NCI-H82 treated with DMSO at 0.1 percent for 48 hours (cell line): Measurements from ENCODE around the gene DGKB.

ENCODE experiments used
- DNase-seq: peaks from one replicate; lab custom pipeline; 2025; ENCODE audit not compliant: unreplicated experiment; lab: John Stamatoyannopoulos, UW

Gene DGKB

DNA sequence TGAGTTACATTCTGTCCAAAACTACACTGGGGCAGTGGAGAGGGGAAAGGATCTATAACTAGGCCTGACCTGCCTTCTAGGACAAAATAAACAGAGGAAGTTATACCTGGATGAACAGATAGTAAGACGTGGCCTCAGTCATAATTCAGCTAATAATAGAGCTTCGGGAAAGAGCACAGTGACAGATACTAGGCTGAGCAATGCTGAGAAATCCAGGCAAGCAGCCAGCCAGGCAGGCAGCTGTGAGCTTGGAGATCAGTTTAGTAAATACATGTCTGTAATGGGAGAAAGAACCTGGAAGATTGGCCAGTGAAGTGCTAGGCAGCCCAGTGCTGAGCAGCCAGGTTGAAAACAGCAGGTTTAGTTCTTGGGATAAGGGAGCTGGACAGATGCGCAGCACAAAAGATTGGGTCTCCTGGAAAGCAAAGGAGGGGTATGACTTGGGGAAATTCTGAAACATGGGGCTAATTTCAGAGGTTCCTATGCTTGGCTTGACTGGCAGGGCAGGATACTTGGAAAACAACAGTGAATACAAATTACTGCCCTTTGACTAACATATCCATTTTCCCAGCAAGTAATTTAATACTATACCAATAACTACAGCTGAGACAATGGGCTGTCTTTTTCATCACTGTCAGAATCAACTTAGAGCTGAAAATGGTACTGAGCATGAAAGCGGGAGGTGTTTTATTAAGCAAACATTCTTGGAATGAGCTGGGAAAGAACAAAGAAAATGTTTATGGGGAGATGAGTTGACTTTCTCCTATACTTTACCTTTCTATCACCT lies 140.8 kb downstream of the DGKB start:
- DNase-seq: no peak

DNA sequence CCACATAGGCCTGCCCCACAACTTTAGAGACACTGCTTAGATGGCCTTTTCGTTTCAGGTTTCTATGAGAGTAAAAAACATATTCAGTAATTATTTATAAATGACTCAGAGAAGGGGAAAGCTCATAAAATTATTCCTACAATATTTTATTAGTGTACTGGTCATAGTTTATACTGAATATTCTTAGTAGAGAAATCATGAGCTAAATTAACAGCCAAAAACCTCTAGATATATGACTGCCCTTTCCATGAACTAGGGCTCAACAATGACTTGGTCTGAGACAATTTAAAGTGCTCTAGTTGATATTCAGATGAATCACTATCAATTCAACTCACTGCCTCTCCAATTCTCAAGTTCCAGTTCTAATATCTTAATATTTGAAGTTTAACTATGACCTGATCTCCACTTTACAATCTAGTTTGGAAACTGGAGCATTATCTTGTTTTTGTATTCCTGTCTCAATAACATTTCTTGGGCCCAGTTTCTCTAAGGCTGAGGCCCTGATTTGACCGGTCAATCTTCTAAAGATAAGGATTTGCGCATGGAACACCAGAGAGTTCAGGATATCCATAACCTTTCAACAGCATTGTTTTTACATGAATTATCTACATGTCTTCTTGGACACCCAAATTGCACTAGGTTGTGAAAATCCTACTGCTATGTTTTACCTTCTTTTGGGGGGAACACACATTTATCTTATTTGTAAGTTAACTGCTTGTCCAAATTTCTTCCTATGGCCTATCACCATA lies 141.6 kb downstream of the DGKB start:
- no peak for DNase-seq

DNA sequence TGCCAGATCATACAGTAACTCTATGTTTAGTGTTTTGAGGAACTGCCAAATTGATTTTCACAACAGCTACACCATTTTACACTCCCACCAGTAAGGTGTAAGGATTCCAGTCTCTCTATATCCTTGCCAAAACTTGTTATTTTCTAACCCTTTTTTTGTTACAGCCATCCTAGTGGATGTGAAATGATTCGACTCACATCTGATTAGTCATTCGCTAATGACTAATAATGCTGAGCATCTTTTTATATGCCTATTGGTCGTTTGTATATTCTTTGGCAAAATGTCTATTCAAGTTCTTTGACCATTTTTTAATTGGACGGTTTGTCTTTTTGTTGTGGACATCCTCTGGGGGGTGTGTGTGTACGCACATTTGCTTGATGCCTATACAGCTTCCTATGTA lies 142.8 kb downstream of the DGKB start:
- DNase-seq: no peak

DNA sequence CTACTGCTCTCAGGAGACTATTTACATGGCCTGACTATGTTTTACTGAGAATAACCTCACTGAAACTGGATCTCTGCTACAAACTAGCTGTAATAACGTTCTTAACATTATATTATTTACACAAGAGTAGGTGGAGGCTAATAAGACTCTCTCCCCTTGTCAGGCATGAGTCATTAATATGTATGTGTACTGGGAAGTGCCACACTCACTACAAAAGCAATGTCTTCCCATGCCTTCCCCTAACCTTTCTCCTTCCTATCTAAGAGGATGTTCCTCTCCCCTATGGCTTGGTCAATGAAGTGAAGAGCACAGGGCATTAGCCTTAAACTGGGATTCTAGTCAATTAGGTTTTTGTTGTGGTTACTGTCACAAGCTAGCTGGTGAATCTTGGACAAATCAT lies 147.9 kb downstream of the DGKB start:
- DNase-seq: no peak

DNA sequence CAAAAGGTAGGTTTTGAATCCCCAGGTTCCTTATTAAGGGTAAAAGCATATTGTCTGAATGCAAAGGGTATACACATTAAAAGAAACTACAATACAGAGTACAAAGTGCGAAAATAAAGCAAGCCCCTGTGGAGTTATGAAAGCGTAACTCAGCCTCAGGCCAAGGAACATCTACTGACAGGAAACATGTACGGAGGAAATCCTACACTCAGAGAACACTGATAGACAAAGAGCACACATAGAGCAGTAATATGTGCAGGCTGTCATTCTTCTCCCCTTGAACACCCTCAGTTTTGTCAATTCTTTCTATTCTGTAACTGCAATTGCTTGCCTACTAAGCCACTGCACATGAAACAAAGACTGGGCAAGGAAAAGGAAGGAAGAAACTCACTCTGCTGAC lies 150.2 kb downstream of the DGKB start:
- no peak for DNase-seq

DNA sequence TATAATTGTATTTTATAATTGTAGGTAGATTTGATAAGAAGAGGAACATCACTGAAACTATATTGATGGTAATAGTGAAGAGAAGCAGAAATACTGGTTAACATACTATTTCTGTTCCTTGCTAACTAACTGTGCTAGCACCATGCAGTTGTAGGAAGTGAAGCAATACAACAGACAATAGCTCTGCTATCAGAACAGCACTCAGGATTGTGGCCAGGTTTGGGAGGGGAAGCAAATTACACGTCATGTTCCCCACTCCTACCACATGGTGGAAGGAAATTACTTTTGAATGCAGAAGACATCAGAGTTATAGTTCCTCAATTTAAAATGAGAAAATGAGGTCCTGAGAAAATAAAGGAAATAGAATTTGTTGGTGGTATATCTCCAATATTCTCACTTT lies 151.1 kb downstream of the DGKB start:
- no peak for DNase-seq

DNA sequence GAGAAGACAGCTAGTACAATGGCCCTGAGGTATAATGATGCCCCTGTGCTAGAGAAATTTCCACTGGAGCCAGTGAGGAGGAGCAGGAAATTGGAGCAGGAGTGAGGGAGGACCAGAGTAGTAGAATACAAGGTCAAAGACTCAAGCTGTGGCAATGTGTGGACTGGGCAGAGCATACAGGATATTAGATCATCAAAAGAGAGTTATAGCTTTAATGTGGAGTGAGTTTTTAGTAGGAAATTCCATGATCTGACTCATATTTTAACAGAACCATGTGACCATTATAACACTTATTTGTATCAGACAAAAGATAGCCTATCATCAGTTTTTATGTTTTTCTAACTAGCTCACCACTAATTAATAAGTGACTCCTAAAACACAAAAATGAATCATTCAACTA lies 154.1 kb downstream of the DGKB start:
- no peak for DNase-seq

DNA sequence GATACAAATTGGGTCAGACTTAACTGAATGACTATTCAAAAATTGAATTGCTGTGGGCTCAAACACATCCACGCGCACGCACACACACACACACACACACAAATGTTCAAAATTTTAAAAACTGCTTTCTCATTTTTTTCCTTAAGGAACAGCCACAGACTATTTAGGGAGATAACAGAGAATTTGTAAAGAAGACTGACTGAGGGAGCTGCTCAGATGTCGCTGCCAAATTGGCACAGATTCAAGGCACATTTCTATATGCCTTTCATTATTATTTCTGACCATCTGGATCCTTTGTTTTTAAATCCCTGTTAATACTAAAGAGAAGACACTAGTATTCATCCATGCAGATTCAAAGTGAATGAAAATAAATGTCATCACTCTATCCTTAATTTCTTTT lies 154.8 kb downstream of the DGKB start:
- DNase-seq: peak; percentile 8

DNA sequence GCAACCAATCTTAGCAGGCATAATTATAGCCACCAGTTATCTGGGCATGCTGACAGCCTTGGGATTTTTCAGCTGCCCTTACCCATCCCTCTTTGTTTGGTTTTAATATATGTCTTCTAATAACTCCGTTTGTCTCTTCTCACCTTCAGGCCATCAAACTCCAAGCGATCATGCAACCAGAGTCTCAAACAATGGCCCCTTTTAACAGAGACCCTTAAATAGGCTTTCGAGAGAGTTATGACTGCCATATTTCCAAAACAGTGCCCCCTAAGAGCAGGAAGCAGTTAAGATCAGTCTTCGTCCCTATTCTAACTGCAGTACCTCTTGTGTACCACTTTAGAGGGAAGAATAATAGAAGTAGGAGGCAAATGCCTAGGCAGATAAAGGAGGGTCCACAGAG lies 157.5 kb downstream of the DGKB start:
- no peak for DNase-seq

DNA sequence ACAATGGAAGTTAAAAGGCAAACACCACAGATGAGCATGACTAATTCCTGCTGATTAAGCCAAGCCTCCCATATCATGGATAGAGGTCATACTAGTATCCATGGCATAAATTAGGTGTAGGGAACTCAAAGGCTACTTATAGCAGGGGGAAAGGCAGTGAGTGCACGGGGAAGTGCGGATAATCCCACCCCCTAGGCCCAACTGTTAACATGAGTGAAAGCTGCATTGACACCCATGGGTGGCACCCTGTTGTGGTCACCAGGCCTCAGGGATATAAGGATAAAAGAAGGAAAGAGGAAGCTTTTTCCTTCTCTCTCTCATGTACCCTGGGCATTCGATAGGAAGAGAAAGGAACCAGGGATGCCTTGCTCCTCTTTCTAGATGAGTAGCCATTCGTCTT lies 161.9 kb downstream of the DGKB start:
- DNase-seq: no peak

DNA sequence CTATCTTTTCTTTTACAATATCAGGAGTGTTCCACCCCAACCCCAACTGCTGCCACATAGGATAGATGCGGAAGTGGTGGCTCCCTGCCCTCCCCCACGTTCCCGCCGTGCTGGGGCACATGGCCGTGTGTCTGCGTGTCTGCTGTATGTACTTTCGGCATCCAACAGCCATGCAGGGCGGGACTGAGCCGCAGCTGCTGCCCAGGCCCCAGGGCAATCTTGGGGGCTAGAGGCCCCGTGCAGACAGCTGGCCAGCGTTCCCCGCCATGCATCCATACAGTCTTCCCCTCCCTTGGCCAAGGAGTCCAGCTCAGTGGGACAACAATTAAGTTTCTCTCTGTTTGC lies 162.7 kb downstream of the DGKB start:
- DNase-seq: no peak

DNA sequence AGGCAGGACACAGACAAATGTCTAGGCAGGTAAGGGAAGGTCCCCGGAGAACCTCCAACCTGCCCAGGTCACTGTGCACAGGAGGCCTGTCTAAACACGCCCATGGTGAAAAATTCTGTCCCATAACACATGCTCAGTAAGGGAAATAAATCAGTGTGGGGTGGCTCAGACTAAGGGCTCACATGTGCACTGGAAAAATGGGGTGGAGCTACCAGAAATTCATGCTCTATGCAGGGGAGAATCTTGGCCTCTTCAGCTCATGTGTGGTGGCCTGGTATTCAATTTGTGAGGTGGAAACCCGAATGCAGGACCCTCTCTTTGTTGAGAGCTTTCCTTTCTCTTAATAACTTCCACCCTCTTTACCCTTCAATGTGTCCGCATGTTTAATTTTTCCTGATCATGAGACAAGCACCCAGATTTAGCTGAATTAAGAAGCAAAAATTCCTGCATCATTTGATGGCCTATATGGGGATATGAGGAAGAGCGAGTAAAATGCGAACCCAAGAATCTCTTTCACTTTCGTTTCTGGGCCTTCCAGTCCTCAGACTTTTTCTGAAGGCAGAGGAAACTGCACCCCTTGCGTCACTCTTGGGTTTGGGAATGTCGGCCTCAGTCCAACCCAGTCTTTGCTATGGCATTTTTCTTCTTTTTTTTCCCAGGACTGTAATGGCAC lies 163.2 kb downstream of the DGKB start:
- no peak for DNase-seq

DNA sequence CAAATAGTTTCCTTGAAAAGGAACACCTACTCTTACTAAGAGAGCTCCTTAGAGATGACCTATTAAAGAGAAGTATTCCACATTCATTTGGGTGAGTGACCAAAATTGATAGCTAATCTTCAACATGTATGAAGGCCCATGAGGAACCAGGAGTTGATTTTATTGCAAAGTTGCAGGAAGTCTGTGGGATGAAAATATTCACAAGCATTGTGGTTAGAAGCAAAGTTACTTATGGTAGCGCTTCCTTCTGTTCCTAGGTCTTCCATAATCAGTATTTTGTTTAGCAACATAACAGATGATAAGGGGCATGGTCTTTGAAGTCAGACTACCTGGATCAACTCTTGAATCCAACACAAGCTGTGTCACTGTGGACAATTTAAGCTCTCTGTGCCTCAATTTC lies 164.5 kb downstream of the DGKB start:
- DNase-seq: no peak

DNA sequence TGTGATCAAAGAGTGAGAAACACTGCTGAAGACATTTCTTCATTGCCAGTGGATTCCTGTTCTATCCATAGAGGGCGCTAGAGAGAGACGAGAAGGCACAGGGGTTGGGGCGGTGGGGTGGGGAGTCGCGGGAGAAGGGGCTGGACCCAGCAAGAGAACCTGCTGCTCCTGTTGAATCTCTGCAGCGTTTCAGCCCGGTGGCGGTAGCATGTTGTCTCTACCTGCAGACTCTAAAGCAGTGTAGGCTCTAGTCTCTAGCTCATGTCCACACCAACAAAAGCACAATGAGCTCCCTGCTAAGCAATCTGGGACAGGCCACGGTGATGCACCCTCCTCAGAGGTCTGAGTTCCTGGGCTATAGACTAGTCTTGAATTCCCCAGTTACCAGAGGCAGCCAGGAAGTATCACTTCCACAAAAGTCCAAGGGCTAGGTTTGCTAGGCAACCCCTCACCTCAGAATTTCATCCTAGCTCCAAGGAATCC lies 167.7 kb downstream of the DGKB start:
- no peak for DNase-seq

DNA sequence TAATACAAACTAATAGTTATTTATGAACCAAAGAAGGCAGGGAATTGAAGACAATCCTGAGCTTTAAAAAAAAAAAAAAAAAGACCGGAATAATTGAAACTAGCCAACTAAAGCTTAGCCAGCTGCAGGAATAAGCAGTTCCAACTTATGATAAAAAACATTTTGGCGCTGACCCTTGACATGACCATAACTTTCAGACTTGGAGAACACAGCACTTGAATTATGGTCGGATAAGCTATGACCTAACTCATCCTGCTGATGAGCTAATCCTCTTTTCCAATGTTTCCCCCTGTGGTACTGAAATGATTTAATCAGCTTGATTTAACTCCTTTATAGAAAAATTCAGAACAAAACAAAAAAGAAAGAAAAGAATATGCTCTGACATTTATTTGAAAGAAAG lies 181.8 kb downstream of the DGKB start:
- no peak for DNase-seq

DNA sequence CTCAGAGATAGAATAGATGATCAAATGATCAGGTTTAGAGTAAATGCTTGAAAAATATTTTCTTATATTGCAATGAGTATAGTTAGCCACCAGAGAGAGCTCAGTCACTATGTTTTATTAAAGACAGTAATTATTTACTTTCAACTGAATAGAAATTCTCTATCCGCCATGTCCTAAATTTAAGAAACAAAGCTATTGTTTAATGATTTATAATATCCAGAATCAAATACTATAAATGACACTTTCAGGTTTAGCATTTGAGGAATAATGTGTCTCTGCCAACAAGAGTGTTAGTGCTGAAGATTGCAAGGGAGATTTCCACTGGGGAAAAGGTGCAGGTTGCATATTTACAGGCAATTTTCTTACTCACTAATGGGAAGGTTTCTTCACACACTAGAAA lies 184.7 kb downstream of the DGKB start:
- DNase-seq: peak; percentile 24

DNA sequence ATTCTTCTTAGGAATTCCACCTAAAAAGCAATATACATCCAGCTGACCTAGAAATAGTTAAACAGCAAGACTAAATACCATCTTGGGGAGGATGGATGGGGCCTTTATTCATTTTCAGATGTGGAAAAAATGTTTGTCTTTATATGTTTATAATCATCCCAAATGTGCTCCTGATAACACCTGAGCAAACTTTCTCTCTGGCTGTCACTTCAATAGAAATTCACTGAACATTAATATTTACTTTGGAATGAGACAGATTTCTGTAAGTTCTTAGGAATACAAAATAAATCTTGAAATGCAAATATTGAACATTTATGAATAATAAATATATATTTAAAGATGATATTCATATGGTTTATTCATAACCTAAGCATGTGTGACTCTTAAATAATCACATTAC lies 185.4 kb downstream of the DGKB start:
- no peak for DNase-seq

DNA sequence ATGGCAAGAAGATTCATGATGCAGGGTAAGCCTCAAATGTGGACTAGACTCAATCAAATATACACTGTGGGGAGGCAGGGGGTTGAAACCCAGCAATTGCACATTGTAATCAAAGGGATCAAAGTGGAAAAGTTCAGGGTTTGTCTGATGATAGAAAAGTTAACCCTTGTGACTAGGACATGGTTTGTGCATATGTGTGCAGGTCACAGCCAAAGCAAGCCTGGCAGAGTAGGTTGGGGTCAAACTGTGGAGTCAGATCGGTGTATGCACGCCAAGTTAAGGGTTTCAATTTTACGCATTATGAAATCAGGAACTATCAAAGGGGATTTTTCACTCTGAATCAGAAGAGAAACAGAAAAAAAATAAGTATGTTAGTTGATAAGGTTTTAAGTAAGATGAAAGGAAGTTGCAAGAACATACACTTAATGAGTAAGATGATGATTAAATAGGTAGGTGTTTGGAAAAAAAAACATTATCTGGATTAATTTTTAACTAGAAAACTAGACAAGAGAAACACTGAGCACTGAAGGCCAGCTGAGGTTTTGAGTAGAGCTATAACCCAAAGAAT lies 188.3 kb downstream of the DGKB start:
- DNase-seq: no peak

DNA sequence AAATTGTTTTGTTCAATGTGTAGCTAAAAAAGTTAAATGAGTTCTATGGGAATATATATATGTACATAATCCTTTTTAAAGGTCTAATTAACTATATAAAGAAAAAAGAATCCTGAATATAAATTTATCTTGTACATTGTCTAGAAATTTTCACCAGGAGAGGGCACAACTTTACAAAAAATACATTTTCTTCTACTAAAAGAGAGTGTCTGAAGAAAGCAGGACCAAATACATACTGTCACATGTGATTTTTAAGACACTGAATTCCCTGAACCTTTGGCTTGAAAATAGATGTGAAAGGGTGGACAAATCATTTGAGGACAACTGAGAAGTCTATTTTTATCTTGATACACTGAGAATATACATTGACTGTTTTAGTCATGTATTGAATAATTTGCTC lies 204.3 kb downstream of the DGKB start:
- DNase-seq: no peak

DNA sequence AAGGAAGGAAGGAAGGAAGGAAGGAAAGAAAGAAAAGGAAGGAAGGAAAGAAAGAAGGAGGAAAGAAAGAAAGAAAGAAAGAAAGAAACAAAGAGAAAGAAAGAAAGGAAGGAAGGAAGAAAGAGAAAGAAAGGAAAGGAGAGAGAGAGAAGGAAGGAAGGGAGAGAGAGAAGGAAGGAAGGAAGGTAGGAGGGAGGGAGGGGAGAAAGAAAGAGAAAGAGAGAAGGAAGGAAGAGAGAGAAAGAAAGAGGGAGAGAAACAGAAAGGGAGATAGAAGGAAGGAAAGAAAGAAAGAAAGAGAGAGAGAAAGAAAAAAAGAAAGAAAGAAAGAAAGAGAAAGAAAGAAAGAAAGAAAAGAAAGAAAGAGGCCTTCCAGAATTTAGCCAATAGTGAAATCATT lies 204.9 kb downstream of the DGKB start:
- DNase-seq: no peak

DNA sequence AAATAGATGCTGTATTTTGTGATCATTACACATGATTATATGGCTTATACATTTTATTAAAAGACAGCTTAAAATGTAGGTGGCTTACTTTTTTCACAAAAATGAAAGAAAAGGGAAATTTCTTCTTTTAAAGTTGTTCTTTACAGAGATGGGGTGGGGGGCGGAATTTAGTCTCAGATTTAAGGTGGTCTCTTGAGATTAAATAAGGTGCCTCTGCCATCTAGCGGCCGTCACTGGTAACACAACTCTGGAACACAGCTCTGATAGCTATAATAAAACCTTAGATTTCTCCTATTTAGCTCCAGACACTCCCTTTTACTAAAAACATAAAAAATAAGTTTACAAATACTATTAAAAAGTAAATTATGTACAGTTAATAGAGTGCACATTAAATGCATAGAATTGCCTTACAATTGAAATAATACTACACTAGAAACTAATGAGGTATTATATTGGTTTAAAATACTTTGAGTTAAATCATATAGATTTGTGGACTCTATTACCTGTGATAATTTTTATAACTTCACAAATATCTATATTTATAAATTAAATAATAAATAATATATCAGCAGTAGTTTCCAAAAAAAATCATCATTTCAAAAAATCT lies 210.9 kb downstream of the DGKB start:
- peak; percentile 6 for DNase-seq
